BLaER1 (cell line): ENCODE data around the gene SCFD2.

Experiments
- H3K27ac ChIP-seq: shearing (Covaris generic); formaldehyde crosslinking; 2 replicates; pipeline ENCODE4 v1.8.1; 2022
- H3K27me3 ChIP-seq: shearing (Covaris generic); formaldehyde crosslinking; 2 replicates; pipeline ENCODE4 v1.8.1; 2022
- H3K36me3 ChIP-seq: shearing (Covaris generic); formaldehyde crosslinking; 2 replicates; pipeline ENCODE4 v1.8.1; 2022
- H3K4me1 ChIP-seq: shearing (Covaris generic); formaldehyde crosslinking; 2 replicates; pipeline ENCODE4 v1.8.1; 2022
- H3K4me2 ChIP-seq: shearing (Covaris generic); formaldehyde crosslinking; 2 replicates; pipeline ENCODE4 v1.8.1; 2022
- H3K4me3 ChIP-seq: shearing (Covaris generic); formaldehyde crosslinking; 2 replicates; pipeline ENCODE4 v1.8.1; 2022
- H3K9ac ChIP-seq: shearing (Covaris generic); formaldehyde crosslinking; 2 replicates; pipeline ENCODE4 v1.8.1; 2022
- H3K9me3 ChIP-seq: shearing (Covaris generic); formaldehyde crosslinking; 2 replicates; pipeline ENCODE4 v1.8.1; 2022
- H4K20me1 ChIP-seq: shearing (Covaris generic); formaldehyde crosslinking; 2 replicates; pipeline ENCODE4 v1.8.1; 2022
- Cebpa-rat ChIP-seq: shearing (Covaris generic); IDR thresholded peaks from 2 replicates; pipeline ENCODE4 v1.8.1; 2022

The SCFD2 gene

GRCh38 chr4:53196882-53197771, 168.7 kb downstream of the SCFD2 start:
- Histone ChIP-seq H3K9ac (no peak overlapping the region), H3K36me3 (no peaks in the 10 kb centered on the region), H3K27ac (no peak overlapping the region), H4K20me1 (no peaks in the 10 kb centered on the region), H3K27me3 (no peaks in the 10 kb centered on the region), H3K9me3 (no peaks in the 10 kb centered on the region), H3K4me2 (no peak overlapping the region), H3K4me1 (no peaks in the 10 kb centered on the region), H3K4me3 (no peak overlapping the region)
- TF ChIP-seq Cebpa-rat, result no peak

- Histone ChIP-seq H3K27me3 (no peaks in the 10 kb centered on the region), H3K36me3 (no peaks in the 10 kb centered on the region), H3K9me3 (no peaks in the 10 kb centered on the region), H3K9ac (no peak overlapping the region), H4K20me1 (no peaks in the 10 kb centered on the region), H3K4me3 (no peak overlapping the region), H3K4me1 (no peaks in the 10 kb centered on the region), H3K4me2 (no peak overlapping the region), H3K27ac (no peak overlapping the region)
- no peak for TF ChIP-seq Cebpa-rat
These were observed 169.8 kb downstream of the SCFD2 start for GRCh38 chr4:53195815-53196661.

- H3K36me3 ChIP-seq, result no peaks in the 10 kb centered on the region
- no peaks in the 10 kb centered on the region for H3K9me3 ChIP-seq
- no peak overlapping the region for H3K9ac ChIP-seq
- no peaks in the 10 kb centered on the region for H3K4me1 ChIP-seq
- no peaks in the 10 kb centered on the region for H3K27me3 ChIP-seq
- TF ChIP-seq Cebpa-rat, result no peak
- no peak overlapping the region for H3K27ac ChIP-seq
- H3K4me2 ChIP-seq, result no peak overlapping the region
- H3K4me3 ChIP-seq, result no peak overlapping the region
- H4K20me1 ChIP-seq, result no peaks in the 10 kb centered on the region
These were observed 171.1 kb downstream of the SCFD2 start for GRCh38 chr4:53194727-53195126.

- Histone ChIP-seq H3K4me2 (no peak overlapping the region), H3K9me3 (no peaks in the 10 kb centered on the region), H3K4me1 (no peaks in the 10 kb centered on the region), H4K20me1 (no peaks in the 10 kb centered on the region), H3K4me3 (no peak overlapping the region), H3K27me3 (no peaks in the 10 kb centered on the region), H3K36me3 (no peaks in the 10 kb centered on the region), H3K9ac (no peak overlapping the region), H3K27ac (no peak overlapping the region)
- TF ChIP-seq Cebpa-rat, result no peak
These were observed 172.8 kb downstream of the SCFD2 start for GRCh38 chr4:53193111-53193510.

GRCh38 chr4:53192496-53192895, 173.4 kb downstream of the SCFD2 start:
- Histone ChIP-seq H3K27me3 (no peaks in the 10 kb centered on the region), H3K4me3 (no peak overlapping the region), H3K36me3 (no peaks in the 10 kb centered on the region), H4K20me1 (no peaks in the 10 kb centered on the region), H3K9me3 (no peaks in the 10 kb centered on the region), H3K27ac (no peak overlapping the region), H3K4me2 (no peak overlapping the region), H3K4me1 (no peaks in the 10 kb centered on the region), H3K9ac (no peak overlapping the region)
- no peak for TF ChIP-seq Cebpa-rat

- Histone ChIP-seq H3K27ac (no peak overlapping the region), H3K4me1 (no peaks in the 10 kb centered on the region), H3K4me3 (no peak overlapping the region), H3K9ac (no peak overlapping the region), H3K27me3 (no peaks in the 10 kb centered on the region), H3K36me3 (no peaks in the 10 kb centered on the region), H4K20me1 (no peaks in the 10 kb centered on the region), H3K4me2 (no peak overlapping the region), H3K9me3 (no peaks in the 10 kb centered on the region)
- no peak for TF ChIP-seq Cebpa-rat
These were observed 173.9 kb downstream of the SCFD2 start for GRCh38 chr4:53191997-53192396.

GRCh38 chr4:53189011-53189410, 176.8 kb downstream of the SCFD2 start:
- H3K4me2 ChIP-seq, result no peak overlapping the region
- no peak for TF ChIP-seq Cebpa-rat
- no peaks in the 10 kb centered on the region for H3K4me1 ChIP-seq
- no peak overlapping the region for H3K4me3 ChIP-seq
- H4K20me1 ChIP-seq, result no peaks in the 10 kb centered on the region
- H3K36me3 ChIP-seq, result no peaks in the 10 kb centered on the region
- H3K27me3 ChIP-seq, result no peaks in the 10 kb centered on the region
- no peaks in the 10 kb centered on the region for H3K9me3 ChIP-seq
- no peak overlapping the region for H3K27ac ChIP-seq
- no peak overlapping the region for H3K9ac ChIP-seq

- no peak for TF ChIP-seq Cebpa-rat
- H3K27ac ChIP-seq, result no peak overlapping the region
- H3K36me3 ChIP-seq, result no peaks in the 10 kb centered on the region
- no peak overlapping the region for H3K9ac ChIP-seq
- H3K9me3 ChIP-seq, result peaks cover 3% of the 10 kb centered on the region; the same call in 1 of the 2 replicates
- H3K27me3 ChIP-seq, result no peaks in the 10 kb centered on the region
- H3K4me2 ChIP-seq, result no peak overlapping the region
- no peaks in the 10 kb centered on the region for H3K4me1 ChIP-seq
- H4K20me1 ChIP-seq, result no peaks in the 10 kb centered on the region
- H3K4me3 ChIP-seq, result no peak overlapping the region
These were observed 179.0 kb downstream of the SCFD2 start for GRCh38 chr4:53186714-53187358.

GRCh38 chr4:53185869-53186585, 179.8 kb downstream of the SCFD2 start:
- Histone ChIP-seq H3K4me2 (no peak overlapping the region), H3K4me1 (no peaks in the 10 kb centered on the region), H3K27me3 (no peaks in the 10 kb centered on the region), H4K20me1 (no peaks in the 10 kb centered on the region), H3K9ac (no peak overlapping the region), H3K27ac (no peak overlapping the region), H3K36me3 (no peaks in the 10 kb centered on the region), H3K4me3 (no peak overlapping the region), H3K9me3 (peaks cover 3% of the 10 kb centered on the region; the same call in 1 of the 2 replicates)
- no peak for TF ChIP-seq Cebpa-rat
